Prostate gland (tissue), 2 donors: ENCODE data around the gene RAD21L1.

ENCODE experiments used
- CTCF ChIP-seq, 4 experiments: fragments of 200-600 bp in 2 of 4; fragments of 450-650 bp in 2 of 4; sonication (generic) in 2 of 4; IDR thresholded peaks; 1 replicate in 3 of 4; 2 replicates in 1 of 4; pipeline ENCODE4 v1.5.1; 2016 to 2019; ENCODE audit warnings: antibody characterized with exemption in 4 of 4, mild to moderate bottlenecking in 2 of 4, moderate library complexity in 2 of 4
- POLR2A ChIP-seq: fragments of 450-650 bp; IDR thresholded peaks from one replicate; pipeline ENCODE4 v1.6.1; 2016; ENCODE audit warnings: antibody characterized with exemption, mild to moderate bottlenecking

GRCh38 chr20:1302685-1303541 lies 77.1 kb downstream of the RAD21L1 start:
- TF ChIP-seq CTCF (IDR thresholded peaks at IDR 0.05) (no peak), POLR2A (no peak)
